GM12878 (cell line): Measurements from ENCODE around the gene PPP1R26. TPM values are rescaled to one million over a fixed set of nuclear protein-coding genes. Genes with fewer than 3 reads are reported as not detected.

ENCODE experiments used
- ATAC-seq: fragments of 200-7000 bp; cut with Tn5 transposase; 3 replicates; pipeline ENCODE4 v1.9.1; 2020; ENCODE audit warnings: mild to moderate bottlenecking, moderate library complexity
- BruUV-seq: library from RNA; stranded (reverse); fragments of 400-500 nt; replicated peaks from 2 replicates; lab custom pipeline; 2021; lab: Mats Ljungman, UMichigan
- CTCF ChIA-PET: fragments of 300-600 bp; sonication (Branson Sonifier 250); formaldehyde crosslinking; extraction: SDS; loops from one replicate; lab custom pipeline; 2021; ENCODE audit warnings: inconsistent platforms; lab: Yijun Ruan, JAX
- POLR2A ChIA-PET: fragments of 350-600 bp; formaldehyde crosslinking; extraction: SDS; loops from one replicate; lab custom pipeline; 2021; ENCODE audit warnings: inconsistent platforms; lab: Charles Lee
- RAD21 ChIA-PET: fragments of 300-600 bp; sonication (Branson Sonifier 250); formaldehyde crosslinking; loops from one replicate; lab custom pipeline; 2023; ENCODE audit warnings: antibody characterized with exemption; ENCODE audit not compliant: unreplicated experiment; lab: Charles Lee
- SMC1A ChIA-PET: fragments of 300-600 bp; sonication (Branson Sonifier 250); formaldehyde crosslinking; loops from one replicate; lab custom pipeline; 2023; ENCODE audit not compliant: unreplicated experiment, uncharacterized antibody; lab: Charles Lee
- DNase-seq: peaks from one replicate; pipeline ENCODE4 v3.0.0-alpha.2; 2011; ENCODE audit warnings: low read depth, low spot score
- FAIRE-seq: peaks from 3 replicates; lab custom pipeline; 2011; peaks lifted over from hg19 to GRCh38; lab: Jason Lieb, UNC
- H2AFZ ChIP-seq: 2 replicates; pipeline ENCODE4 v1.6.0; 2011; ENCODE audit warnings: low read depth, low read length, control low read depth; ENCODE audit not compliant: control insufficient read depth
- H3K27ac ChIP-seq: 2 replicates; pipeline ENCODE4 v1.5.1; 2011; ENCODE audit warnings: control low read depth; ENCODE audit not compliant: control insufficient read depth, insufficient read depth
- H3K27me3 ChIP-seq, 2 experiments: replicated peaks in 1 of 2; 2 replicates each; pipeline versions ENCODE4 v1.6.0 to v1.6.1; 2011; ENCODE audit warnings: low read length in 1 of 2; ENCODE audit not compliant: control insufficient read depth in 2 of 2, insufficient read depth in 2 of 2
- H3K36me3 ChIP-seq, 2 experiments: 2 replicates each; pipeline ENCODE4 v1.5.1; 2011; ENCODE audit warnings: low read length in 1 of 2; ENCODE audit not compliant: control insufficient read depth in 2 of 2, insufficient read depth in 2 of 2
- H3K4me1 ChIP-seq: 2 replicates; pipeline ENCODE4 v1.6.1; 2011; ENCODE audit warnings: mild to moderate bottlenecking, low read length, moderate library complexity, mixed read lengths; ENCODE audit not compliant: control insufficient read depth, insufficient read depth
- H3K4me2 ChIP-seq: 2 replicates; pipeline ENCODE4 v1.6.0; 2011; ENCODE audit warnings: control low read depth; ENCODE audit not compliant: control insufficient read depth, insufficient read depth
- H3K4me3 ChIP-seq: fragments of 200-600 bp; sonication (generic); 2 replicates; pipeline ENCODE4 v1.5.1; 2016
- H3K79me2 ChIP-seq: 2 replicates; pipeline ENCODE4 v1.6.0; 2011; ENCODE audit warnings: low read length; ENCODE audit not compliant: control insufficient read depth, insufficient read depth
- H3K9ac ChIP-seq: 2 replicates; pipeline ENCODE4 v1.8.0; 2011; ENCODE audit warnings: low read length, control low read depth, mixed read lengths; ENCODE audit not compliant: control insufficient read depth, insufficient read depth
- H3K9me3 ChIP-seq: replicated peaks from 3 replicates; pipeline ENCODE4 v1.5.1; 2011; ENCODE audit warnings: mild to moderate bottlenecking, low read length; ENCODE audit not compliant: control insufficient read depth, insufficient read depth
- H4K20me1 ChIP-seq: 2 replicates; pipeline ENCODE4 v1.6.0; 2011; ENCODE audit not compliant: control insufficient read depth, insufficient read depth
- CEBPB ChIP-seq, 2 experiments: fragments of 150-350 bp in 1 of 2; IDR thresholded peaks; 2 replicates each; pipeline ENCODE4 v1.6.1; 2012 to 2014; ENCODE audit warnings: low read depth in 2 of 2, low read length in 2 of 2, borderline replicate concordance in 1 of 2, inconsistent platforms in 1 of 2
- JUND ChIP-seq: IDR thresholded peaks from 2 replicates; pipeline ENCODE4 v1.6.1; 2012; ENCODE audit warnings: low read depth, mild to moderate bottlenecking, low read length, improper control_type of control experiment, moderate library complexity
- MEF2B ChIP-seq: fragments of 450-650 bp; IDR thresholded peaks from 2 replicates; pipeline ENCODE4 v1.6.1; 2018; ENCODE audit warnings: mild to moderate bottlenecking, moderate library complexity; ENCODE audit not compliant: partially characterized antibody, poor library complexity, severe bottlenecking
- MXI1 ChIP-seq: fragments of 150-350 bp; IDR thresholded peaks from 2 replicates; pipeline ENCODE4 v1.6.1; 2011; ENCODE audit warnings: low read depth, mild to moderate bottlenecking, inconsistent platforms, low read length, improper control_type of control experiment
- NFYB ChIP-seq: IDR thresholded peaks from 2 replicates; pipeline ENCODE4 v1.6.1; 2011; ENCODE audit warnings: low read depth, mild to moderate bottlenecking, low read length, improper control_type of control experiment, moderate library complexity; ENCODE audit not compliant: insufficient read depth
- POLR2AphosphoS2 ChIP-seq: IDR thresholded peaks from 2 replicates; pipeline ENCODE4 v1.6.1; 2011; ENCODE audit warnings: low read depth, mild to moderate bottlenecking, low read length, improper control_type of control experiment, moderate library complexity
- SIX5 ChIP-seq: IDR thresholded peaks from 2 replicates; pipeline ENCODE4 v1.6.1; 2011; ENCODE audit warnings: mild to moderate bottlenecking, low read depth, low read length, moderate library complexity; ENCODE audit not compliant: severe bottlenecking
- SUZ12 ChIP-seq: fragments of 200-600 bp; sonication (generic); IDR thresholded peaks from one replicate; pipeline ENCODE4 v1.6.1; 2018; ENCODE audit warnings: antibody characterized with exemption, mild to moderate bottlenecking; ENCODE audit not compliant: unreplicated experiment
- TBL1XR1 ChIP-seq: IDR thresholded peaks from 2 replicates; pipeline ENCODE4 v1.6.1; 2012; ENCODE audit warnings: low read depth, low read length, improper control_type of control experiment
- YBX1 ChIP-seq: fragments of 450-650 bp; IDR thresholded peaks from 2 replicates; pipeline ENCODE4 v1.6.1; 2016; ENCODE audit warnings: antibody characterized with exemption
- ZZZ3 ChIP-seq: IDR thresholded peaks from 2 replicates; pipeline ENCODE4 v1.6.1; 2011; ENCODE audit warnings: low read depth; ENCODE audit not compliant: control insufficient read depth, insufficient read length
- WGBS: methylation state at CpG from one replicate; pipeline ENCODE4 v1.1.6; 2016; ENCODE audit warnings: low lambda C conversion rate; ENCODE audit not compliant: insufficient replicate concordance, insufficient coverage; ENCODE audit errors: missing lambda C conversion rate; 5-methylcytosine and 5-hydroxymethylcytosine counted together
- in situ Hi-C: fragments of 300-500 bp; cut with MboI; formaldehyde crosslinking; loops from 9 replicates; pipeline ENCODE4 v1.14.3; 2018; ENCODE audit warnings: mixed read lengths
- intact Hi-C: fragments of 100-400 bp; cut with micrococcal nuclease; formaldehyde crosslinking; loops from one replicate; pipeline ENCODE4 v1.14.2; 2022; ENCODE audit not compliant: unreplicated experiment
- polyA plus RNA-seq, 11 experiments: library from polyadenylated mRNA; depleted of rRNA in 4 of 11; unstranded in 6 of 11; stranded (reverse) in 5 of 11; fragments of >200 nt; fragmentation: Nextera tagmentation in 4 of 11; fragmentation: Illumina TruSeq in 1 of 11; extraction: Ambion mirVana in 4 of 11; extraction: Trizol in 1 of 11; gene quantifications; 1 replicate in 1 of 11; 2 replicates in 10 of 11; pipeline versions ENCODE4 v1.2.1 to v1.2.3, GENCODE V29; 2011 to 2016; ENCODE audit warnings: inconsistent platforms in 2 of 11, missing spikeins in 2 of 11, low read depth in 1 of 11
- total RNA-seq, 4 experiments: library from RNA; depleted of rRNA in 3 of 4; stranded (reverse); fragments of >200 nt in 3 of 4; fragmentation: Illumina TruSeq in 1 of 4; extraction: Trizol in 1 of 4; gene quantifications; 2 replicates each; pipeline versions ENCODE4 v1.2.1 to v1.2.3, GENCODE V29; 2013 to 2021
- TF ChIP-seq, protein P1 (sequence below): fragments of 450-650 bp; IDR thresholded peaks from 2 replicates; pipeline ENCODE4 v1.6.1; 2017; ENCODE audit warnings: mild to moderate bottlenecking
- TF ChIP-seq, protein P2 (sequence below): fragments of 450-650 bp; formaldehyde crosslinking; IDR thresholded peaks from 2 replicates; pipeline ENCODE4 v1.4.0; 2020; ENCODE audit warnings: mild to moderate bottlenecking, moderate library complexity

The PPP1R26 gene
- total and polyA plus RNA-seq, 10 of the 15 experiments (the other 5 are each of a cell fraction or from before 2014, with no cell fraction given), result 0.02 to 1.9 (median 0.18) TPM

DNA sequence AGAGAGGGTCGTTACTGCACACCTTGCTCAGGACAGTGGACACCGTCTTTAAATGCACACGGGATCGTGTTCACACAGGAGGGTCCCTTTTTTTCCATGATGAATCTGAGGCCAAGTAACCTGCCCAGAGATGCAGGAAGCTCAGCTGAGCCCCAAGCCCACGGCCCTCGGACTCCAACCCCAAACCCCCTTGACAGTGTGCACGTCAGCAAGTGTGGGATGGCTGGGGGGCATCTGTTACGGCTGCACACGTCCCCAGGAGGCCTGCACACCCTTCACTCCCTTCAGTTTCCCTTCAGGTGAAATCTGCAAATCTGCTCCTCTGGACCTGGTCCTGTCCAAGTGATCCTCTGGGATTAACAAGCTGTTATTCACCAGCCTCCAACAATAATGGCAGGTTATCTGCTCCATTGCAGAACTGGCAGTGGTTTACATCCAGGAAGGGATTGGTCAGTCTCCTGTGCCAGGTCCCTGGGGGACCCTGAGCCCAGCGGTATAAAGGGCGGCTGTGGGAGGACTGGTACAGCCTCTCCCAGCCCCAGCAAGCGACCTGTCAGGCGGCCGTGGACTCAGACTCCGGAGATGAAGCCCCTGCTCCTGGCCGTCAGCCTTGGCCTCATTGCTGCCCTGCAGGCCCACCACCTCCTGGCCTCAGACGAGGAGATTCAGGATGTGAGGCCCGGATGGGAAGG lies 41.5 kb downstream of the PPP1R26 start, which contains the start of gene LCN1:
LCN1 (plus strand) TSS at position 525 of the 692 bp plus-strand sequence; CDS start at position 583, 58 bp downstream.
- TF ChIP-seq TBL1XR1 (no peak), JUND (no peak), SUZ12 (no peak), POLR2AphosphoS2 (no peak), MEF2B (no peak), ZZZ3 (no peak), SIX5 (no peak), YBX1 (no peak), MXI1 (no peak), NFYB (no peak), CEBPB (IDR thresholded peaks at IDR 0.05; ENCODE audit: borderline replicate concordance in 1 of 2, low read depth in 2 of 2, low read length in 2 of 2) (no peak)
- TF ChIP-seq, protein P1, sequence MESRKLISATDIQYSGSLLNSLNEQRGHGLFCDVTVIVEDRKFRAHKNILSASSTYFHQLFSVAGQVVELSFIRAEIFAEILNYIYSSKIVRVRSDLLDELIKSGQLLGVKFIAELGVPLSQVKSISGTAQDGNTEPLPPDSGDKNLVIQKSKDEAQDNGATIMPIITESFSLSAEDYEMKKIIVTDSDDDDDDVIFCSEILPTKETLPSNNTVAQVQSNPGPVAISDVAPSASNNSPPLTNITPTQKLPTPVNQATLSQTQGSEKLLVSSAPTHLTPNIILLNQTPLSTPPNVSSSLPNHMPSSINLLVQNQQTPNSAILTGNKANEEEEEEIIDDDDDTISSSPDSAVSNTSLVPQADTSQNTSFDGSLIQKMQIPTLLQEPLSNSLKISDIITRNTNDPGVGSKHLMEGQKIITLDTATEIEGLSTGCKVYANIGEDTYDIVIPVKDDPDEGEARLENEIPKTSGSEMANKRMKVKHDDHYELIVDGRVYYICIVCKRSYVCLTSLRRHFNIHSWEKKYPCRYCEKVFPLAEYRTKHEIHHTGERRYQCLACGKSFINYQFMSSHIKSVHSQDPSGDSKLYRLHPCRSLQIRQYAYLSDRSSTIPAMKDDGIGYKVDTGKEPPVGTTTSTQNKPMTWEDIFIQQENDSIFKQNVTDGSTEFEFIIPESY, result no peak
- TF ChIP-seq, protein P2, sequence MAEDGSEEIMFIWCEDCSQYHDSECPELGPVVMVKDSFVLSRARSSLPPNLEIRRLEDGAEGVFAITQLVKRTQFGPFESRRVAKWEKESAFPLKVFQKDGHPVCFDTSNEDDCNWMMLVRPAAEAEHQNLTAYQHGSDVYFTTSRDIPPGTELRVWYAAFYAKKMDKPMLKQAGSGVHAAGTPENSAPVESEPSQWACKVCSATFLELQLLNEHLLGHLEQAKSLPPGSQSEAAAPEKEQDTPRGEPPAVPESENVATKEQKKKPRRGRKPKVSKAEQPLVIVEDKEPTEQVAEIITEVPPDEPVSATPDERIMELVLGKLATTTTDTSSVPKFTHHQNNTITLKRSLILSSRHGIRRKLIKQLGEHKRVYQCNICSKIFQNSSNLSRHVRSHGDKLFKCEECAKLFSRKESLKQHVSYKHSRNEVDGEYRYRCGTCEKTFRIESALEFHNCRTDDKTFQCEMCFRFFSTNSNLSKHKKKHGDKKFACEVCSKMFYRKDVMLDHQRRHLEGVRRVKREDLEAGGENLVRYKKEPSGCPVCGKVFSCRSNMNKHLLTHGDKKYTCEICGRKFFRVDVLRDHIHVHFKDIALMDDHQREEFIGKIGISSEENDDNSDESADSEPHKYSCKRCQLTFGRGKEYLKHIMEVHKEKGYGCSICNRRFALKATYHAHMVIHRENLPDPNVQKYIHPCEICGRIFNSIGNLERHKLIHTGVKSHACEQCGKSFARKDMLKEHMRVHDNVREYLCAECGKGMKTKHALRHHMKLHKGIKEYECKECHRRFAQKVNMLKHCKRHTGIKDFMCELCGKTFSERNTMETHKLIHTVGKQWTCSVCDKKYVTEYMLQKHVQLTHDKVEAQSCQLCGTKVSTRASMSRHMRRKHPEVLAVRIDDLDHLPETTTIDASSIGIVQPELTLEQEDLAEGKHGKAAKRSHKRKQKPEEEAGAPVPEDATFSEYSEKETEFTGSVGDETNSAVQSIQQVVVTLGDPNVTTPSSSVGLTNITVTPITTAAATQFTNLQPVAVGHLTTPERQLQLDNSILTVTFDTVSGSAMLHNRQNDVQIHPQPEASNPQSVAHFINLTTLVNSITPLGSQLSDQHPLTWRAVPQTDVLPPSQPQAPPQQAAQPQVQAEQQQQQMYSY, result no peak
- no peak within 1 kb of the TSS for H3K27ac ChIP-seq
- H3K9ac ChIP-seq, result no peak within 1 kb of the TSS
- DNase-seq, result no peak
- in situ Hi-C loops (no loop called here), intact Hi-C loops (no loop called here)
- H3K4me3 ChIP-seq, result no peak within 1 kb of the TSS
- no peaks in the 10 kb centered on the region for H3K9me3 ChIP-seq
- 34% methylated on average over 17 of the region's 18 CpGs for WGBS
- no peaks in the 10 kb centered on the region for H3K79me2 ChIP-seq
- no peaks in the 10 kb centered on the region for H4K20me1 ChIP-seq
- ATAC-seq, result no peak
- ChIA-PET POLR2A (no interaction called here), SMC1A (no interaction called here), RAD21 (no interaction called here), CTCF (no interaction called here)
- no peak within 1 kb of the TSS for H3K4me2 ChIP-seq
- H2AFZ ChIP-seq, result no peak within 1 kb of the TSS
- no peak for FAIRE-seq
- no peaks in the 10 kb centered on the region for H3K27me3 ChIP-seq
- H3K4me1 ChIP-seq, result no peaks in the 10 kb centered on the region
- H3K36me3 ChIP-seq, result no peaks in the 10 kb centered on the region
- BruUV-seq, result no TSS peak
